Cerebellar cortex (tissue), 1 donor: Measurements from ENCODE around the gene DAAM1.

Experiments used
- DNase-seq: peaks from one replicate; pipeline ENCODE4 v3.0.0-alpha.2; 2015; ENCODE audit warnings: low spot score

The DAAM1 gene

DNA sequence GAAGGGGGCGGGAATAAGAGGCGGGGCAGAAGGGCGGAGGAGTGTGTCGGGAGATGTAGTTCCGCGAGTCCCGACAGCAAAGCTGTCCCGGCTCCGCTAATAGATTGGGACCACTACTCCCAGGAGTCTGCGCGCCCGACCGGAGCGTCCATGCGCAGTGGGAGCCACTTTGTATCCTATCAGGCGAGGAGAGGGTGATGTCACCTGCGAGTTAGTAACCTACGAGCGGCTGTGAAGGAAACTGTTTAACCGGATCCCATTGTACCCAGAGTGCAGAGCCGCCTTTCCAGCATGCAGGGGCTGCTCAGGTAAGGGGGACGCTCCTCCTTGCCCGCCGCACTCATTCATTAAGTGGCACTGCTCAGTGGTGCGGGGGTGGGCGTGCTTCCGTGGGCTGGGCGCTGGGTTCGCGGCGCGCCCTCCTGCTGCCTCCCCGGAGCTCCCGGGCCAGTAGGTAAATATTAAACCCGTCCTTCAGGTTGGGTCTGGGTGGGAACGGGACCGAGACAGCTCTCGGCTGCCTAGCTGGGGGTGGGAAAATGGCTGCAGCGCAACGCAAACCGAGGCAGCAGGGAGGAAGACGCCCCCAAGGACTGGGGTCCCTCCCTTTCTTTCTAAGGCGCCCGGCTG lies at the start of gene DAAM1:
Gene DAAM1 (plus strand): TSS at position 207 of the 630 bp plus-strand sequence. CDS start 74,811 bp downstream, outside the sequence.
- peak; percentile 99 for DNase-seq

DNA sequence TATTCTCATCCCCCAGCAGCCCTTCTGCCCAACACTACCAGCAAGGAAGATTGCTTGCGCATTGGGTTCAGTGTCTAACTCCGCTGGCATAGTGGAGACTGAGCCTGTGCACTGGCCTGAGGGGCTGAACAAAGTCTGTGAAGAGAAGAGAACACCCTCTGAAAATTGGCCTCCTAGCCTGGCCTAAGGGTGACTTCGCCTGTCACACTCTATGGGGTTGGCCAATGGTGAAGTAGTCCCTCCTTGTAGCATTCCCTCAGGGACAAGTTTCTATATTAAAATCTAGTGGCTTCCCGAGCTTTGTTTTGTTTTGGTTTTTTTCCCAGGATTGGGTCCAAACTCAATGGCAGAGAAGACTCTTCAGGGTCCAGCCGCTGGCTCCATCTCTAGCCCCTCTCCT lies 49.1 kb upstream of the DAAM1 start:
- no peak for DNase-seq

DNA sequence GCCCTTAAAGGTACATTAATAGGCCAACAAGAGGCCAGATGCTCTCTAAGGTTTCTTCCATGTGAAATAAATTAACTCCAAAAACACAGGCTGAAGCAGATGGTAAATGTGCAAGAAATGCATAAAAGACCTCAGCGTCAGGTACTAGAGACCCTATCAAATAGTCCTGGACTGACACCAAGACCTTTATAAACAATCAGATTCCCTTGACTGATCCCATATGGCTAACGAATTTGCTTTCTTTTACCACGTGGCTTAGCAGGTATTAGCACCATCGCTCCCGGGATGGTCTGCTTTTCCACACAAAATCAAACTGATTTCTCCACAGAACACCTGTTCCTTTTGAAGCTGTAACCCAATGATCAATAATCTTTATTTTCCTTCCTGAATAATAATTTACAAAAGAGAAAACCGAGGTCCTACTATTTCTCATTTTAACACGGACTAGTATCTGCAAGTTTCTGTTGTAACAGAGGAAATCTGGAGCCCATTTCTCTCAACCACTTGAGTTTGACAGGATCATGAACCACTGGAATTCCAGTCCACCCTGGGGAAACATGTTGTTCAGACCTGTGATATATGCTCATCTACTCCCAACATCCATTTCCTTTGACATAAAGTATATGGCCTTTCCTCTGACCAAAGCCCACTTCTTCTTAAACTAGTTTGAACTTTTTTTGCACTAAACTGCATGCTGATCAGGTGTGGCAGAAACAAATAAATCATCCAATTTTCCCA lies 48.2 kb upstream of the DAAM1 start:
- no peak for DNase-seq

DNA sequence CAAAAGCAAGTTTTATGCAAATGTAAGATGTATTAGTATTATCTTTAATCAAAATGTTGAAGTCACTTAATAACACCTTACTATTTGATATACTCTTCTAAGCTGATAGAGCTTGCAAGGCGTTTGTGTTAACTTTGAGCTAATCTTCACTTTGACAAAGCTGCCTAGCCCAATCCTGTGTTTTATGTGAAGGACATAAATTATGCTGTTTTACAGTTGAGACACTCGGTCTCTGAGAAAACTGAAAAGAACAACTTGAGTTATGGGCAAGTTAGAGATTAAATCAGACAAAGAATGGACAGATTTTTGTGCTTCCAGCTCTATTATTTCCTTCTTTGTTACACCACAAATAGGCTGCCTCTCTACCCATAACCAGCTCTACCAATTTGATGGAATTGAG lies 42.0 kb upstream of the DAAM1 start:
- DNase-seq, result no peak

DNA sequence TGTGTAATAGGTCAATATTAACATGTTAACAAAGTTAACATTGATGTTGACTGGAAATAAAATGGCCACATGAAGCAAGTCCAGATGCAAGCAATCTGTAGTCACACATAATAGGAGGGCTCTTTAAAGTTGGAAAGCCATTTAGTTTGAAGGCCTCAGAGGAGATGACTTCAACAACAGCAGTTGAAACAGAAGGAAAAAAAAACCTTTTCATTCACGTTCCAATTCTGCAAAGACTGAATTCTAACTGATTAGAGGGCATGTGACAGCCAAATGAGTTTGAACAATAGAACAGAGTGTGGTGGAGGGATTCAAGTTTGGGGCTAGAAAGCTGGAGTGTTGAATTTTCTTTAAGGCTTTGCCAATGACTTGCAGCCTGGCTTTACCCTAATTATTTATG lies 41.5 kb upstream of the DAAM1 start:
- no peak for DNase-seq

DNA sequence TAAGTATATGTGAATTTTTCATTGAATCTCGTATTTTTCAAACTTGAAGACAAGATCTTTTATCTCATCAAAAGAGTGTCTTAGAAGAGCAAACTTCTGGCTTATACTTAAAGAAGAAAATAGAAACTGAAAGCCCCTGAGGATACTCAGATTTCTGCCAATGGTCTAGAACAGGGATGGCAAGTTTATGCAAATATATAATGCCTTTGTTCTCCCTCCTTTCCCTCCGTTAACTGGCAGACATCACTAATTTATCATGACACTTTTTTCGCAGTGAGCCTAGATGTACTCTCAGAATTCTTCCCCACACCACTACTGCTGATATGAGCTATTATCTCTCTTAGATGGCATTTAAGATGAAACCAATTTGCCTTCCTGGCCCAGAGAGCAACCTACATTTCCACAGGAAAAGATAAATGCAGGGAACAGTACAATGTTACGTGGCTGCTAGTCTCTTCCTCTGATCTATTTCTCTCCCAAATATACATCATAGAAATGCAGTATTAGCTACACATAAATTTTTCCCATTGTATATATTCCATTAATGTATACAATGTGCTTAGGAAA lies 40.0 kb upstream of the DAAM1 start:
- DNase-seq, result no peak

DNA sequence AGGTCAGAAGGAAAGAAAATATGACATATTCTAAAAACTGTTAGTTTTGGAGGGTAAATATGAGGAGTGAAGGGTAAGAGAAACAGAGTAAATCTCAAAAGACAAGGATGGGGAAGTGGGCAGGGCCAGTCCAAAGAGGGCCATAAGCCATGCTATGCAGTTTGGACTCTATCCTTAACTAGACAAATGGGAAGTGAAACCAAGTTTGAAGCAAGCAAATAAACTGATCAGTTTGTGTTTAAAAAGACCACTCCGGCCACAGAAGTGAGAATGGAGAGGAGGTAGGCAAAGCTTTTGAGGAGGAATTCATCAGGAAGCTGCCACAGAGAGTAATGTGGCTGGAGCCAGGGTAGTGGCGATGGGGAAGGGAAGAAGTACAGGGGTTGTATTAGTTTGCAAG lies 37.5 kb upstream of the DAAM1 start:
- DNase-seq, result no peak

DNA sequence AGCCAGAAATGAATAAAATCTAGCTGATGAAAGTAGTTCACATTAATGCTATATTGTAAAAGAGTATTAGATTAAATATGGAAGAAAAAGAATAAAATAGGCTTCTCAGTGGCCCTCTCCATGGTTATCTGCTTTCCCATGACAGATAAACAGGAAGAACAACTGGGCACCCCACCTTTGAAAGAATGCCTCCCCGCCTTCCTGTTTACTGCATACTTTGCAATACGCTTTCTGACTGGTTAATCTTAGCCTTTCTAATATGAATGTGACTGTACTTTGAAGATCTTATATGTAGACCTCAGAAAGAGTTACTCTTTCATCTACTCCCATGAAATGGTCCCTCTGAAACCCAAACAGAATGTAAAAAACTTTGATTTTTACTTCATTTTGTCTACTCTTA lies 34.1 kb upstream of the DAAM1 start:
- DNase-seq, result no peak

DNA sequence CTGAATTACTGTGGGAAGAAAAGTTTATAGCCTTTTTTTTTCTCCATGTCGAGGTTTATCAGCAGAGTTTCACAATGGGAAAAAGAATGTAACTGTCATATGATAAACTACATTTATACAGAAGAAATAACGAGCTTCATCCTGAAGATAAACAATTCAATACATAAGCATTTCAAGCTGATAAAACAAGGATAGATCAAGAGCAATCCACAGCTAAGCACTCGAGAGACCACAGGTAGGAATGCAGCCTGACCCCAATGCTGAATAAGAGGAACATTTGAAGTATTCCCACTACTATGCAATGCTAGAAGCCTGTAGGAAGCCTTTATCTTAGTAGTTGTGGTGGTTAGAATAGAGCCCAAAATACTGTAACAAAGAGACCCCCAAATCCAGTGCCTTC lies 32.6 kb upstream of the DAAM1 start:
- no peak for DNase-seq

DNA sequence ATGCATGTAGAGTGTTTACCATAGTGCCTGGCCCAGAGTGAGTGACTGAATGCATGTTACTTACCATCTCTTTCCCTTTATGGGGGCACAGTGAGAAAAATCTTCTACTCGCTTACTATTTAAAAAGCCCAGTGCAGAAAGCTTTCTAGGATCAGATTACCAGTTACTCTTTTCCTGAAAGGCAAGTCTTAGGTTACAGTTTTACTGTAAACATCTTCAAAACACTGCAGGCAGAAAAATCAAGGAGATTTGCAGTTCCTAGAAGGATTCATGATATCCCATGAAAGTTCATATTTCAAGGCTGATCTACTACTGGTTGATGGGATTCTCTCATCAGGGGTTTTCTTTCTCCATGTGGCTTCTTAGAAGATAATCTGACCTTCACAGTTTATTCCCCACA lies 29.3 kb upstream of the DAAM1 start:
- no peak for DNase-seq

DNA sequence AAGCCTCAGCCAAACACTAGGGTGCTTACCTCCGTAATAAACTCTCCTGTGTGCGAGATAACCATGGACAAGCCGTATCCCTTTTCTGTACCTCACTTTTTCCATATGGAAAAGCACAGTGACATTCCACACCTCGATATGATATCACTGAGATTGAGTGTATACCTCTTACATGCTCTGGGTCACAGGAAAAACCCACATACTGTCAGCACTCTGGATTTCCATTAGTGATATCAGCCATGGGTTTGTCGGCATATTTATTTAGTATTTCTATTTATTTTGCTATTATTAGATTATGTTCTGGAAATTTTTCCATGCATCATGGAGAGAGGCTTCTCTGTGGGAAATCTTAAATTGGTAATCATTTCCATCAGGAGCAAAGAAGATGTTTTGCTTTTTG lies 28.0 kb upstream of the DAAM1 start:
- DNase-seq, result no peak

DNA sequence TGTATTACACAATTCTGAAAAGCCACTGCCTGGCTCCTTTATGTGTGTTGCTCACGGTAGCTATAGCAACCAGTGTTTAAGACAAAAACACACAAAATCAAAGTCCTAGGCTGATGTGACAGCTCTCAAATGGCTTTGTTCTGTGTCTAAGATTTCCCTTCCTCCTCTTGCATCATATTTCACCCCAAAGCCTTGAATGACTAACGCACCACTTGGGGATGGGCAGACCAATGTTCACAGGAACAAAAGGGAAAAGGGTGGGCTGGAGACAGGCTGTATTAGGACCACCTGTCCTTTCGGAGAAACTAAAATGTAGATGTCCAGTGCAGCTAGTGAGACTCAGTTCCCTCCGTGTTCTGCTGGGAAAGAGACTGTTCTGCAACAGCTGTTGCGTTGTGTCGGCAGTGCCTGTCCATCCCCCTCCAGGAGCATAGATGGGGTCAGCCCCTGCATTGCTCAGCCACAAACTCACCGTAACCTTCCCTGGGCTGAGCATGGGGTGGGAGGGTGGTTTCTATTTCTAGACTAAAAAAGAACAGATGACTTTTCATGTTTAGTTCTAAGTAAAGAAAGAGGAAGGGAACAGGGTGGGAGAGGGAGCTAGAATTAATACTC lies 26.8 kb upstream of the DAAM1 start:
- DNase-seq, result no peak

DNA sequence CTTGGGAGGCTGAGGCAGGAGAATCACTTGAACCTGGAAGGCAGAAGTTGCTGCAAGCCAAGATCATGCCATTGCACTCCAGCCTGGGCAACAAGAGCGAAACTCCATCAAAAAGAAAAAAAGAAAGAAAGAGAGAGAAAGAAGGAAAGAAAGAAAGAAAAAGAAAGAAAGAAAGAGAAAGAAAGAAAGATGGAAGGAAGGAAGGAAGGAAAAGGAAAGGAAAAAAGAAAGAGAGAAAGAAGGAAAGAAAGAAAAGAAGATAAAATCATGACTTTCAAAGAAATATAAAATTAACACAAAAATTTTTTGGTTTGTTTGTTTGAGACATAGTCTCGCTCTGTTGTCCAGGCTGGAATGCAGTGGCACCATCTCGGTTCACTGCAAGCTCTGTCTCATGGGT lies 22.2 kb upstream of the DAAM1 start:
- DNase-seq, result no peak

DNA sequence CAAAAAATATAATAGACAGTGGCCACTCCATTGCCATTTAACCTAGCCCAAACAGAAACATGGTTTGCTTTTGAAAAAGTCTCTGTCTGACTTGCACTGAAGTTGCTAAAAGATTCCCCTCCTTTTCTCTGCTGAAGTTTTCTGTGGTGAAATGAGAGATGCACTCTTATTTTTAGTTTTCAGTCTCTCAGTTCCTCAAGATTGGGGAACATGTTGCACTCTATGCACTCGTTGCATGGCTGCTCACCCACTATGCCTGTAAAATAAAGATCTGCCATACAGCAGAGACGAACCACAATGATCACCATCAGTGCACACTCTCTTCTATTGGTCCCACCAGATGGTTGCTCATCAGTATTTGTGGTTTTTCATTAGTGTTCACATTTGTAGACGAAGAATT lies 13.1 kb upstream of the DAAM1 start:
- no peak for DNase-seq

DNA sequence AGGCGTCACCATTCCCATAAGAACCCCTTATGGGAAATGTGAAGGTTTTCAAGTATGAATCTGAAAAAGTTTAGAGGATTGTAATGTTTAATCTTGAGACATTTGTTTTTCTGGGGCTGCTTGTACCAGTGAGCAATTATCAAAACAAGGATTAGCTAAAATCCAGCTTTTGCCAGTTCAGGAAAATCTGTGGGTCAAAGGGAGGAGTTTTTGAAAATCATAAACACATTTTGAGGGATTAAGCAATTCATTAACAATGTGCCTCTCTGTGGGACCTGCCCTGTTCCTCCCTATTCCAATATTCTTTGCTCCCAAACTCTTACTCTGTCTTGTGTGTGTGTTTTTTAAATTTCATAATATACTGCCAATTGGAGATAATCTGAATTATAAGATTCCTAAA lies 11.7 kb upstream of the DAAM1 start:
- DNase-seq, result no peak

DNA sequence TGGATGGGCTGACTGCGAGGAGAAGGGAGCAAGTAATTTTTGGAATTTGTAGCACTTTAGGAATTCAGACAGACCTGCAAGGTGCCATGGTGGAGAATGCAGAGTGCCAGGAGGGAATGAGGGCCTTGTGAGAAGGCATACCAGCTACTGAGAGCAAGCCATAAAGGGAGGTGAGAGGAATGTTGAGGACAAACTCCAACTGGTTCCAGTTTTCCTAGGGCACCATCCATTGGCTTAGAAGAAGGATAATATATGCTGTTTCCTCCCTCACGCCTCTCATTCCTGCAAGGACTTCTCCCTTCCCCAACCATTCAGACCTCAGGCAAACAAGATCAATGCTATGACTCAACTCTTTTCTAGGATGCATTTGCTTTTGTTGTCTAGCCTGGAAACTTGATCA lies 11.2 kb upstream of the DAAM1 start:
- no peak for DNase-seq

DNA sequence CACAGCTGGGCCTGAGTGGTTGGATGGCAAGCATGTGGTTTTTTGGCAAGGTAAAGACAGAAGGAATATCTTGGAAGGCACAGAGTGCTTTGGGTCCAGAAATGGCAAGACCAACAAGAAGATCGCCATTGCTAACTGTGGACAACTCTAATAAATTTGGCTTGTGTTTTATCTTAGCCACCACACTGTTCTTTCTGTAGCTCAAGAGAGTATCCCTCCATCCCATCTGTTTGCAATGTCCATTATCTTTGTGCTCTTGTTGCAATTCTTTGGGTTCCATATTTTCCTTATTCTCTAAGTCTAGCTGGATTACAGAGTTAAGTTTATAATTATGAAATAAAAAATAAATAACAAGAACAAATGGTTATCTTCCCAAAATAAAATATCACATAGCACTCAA lies 6.7 kb upstream of the DAAM1 start:
- no peak for DNase-seq

DNA sequence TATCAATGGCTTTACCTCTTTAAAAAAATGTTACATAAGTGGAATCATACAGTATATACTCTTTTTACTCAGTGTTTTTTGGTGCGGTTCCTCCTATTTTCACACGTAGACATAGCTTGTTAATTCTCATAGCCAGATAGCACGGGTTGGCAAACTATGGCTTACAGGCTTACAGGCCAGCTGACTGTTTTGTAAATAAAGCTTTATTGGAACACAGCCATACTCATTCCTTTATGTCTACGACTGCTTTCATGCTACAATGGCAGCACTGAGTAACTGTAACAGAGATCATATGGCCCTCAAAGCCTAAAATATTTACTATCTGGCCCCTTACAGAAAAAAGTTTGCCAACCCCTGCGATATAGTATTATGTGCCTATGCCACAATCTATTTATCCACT lies 5.8 kb upstream of the DAAM1 start:
- DNase-seq, result no peak

DNA sequence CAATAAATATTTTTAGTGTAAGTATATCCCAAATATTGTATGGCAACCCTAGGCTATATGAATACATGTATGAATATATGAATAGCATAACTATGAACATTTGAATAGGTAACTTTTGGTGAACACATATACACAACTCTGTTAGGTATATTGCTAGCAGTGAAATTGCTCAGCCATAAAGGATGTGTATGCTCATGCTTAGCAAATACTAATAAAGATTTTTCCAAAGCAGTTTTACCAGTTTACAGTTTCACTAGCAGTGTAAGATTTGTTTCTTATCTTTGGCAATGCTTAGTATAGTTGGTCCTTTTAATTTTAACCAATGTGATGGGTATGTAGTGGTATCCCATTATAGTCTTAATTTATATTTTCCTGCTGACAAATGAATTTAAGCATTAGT lies 5.3 kb upstream of the DAAM1 start:
- DNase-seq, result no peak

DNA sequence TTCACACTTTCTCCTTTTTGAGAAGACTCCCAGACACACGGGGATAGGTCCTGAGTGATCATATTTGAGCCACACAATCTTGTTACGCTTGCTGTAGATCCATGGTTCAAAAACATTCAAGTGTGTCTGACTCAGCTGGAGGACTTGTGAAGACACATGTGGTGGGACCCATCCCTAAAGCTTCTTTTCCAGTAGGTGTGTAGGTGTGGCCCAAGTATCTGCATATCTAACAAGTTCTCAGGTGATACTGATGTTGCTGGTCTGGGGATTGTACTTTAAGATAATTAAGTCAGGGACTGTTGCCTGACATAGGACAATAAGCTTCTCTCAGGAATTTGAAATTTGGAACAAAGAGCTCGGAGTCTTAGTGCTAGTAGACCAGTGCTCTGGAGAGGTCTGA lies 4.1 kb upstream of the DAAM1 start:
- no peak for DNase-seq

DNA sequence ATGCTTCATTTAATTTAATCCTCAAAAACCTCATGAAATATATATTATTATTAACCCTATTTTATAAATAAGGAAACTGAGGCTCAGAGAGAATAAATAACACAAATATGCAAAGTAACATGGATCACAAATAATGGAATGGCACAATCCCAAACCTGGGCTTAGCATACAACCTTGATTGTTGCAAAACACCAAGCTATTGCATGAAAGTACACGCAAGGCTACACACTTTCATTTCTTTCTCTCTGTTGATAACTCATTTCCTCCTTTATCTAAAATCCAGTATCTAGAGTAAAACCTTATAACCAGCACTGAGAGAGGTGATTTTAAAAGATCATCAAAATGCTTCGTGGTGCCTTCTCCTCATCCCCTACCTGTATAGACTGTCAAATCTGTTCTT lies 2.8 kb upstream of the DAAM1 start:
- no peak for DNase-seq

DNA sequence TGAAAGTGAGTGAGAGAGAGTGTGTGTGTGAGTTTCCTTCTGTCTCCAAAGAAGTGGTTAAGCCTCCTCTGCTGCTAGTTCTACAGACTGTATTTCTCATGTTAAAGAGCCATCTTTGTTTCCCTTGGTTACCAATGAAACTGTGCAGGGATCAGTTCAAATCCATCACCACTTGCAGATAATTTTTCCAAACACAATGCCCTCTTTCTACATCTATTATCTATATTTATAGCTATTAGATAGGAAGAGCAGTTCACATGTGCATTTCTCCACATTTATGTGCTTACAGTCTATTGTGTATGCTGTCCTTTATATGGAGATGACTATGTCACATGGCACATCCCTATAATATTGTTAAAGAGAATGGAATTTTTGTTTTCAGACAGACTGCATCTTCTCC lies 2.2 kb upstream of the DAAM1 start:
- DNase-seq, result no peak

DNA sequence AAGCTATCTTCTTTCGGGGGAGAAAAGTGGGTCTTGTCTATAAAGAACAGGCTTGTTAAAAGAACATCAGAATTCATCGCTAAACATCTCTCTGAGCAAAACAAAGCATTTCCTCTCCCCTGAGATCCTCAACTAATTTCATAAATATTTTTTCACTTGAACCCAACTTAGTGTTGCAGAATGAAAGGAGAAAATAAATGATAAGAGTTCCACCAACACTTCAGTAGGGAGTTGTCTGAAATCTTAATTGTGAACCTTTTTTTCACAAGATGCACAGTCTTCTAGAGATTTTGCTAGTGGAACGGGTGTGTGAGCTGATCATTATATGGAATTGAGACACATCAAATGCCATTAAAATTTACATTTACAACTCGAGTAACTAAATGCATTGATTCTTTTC lies 1.3 kb upstream of the DAAM1 start:
- DNase-seq, result peak; percentile 12
